NCI-H2171 treated with DMSO at 0.1 percent for 48 hours (cell line): ENCODE measurements around the gene SLC51B.
A peak's percentile ranks its signal among the peaks of the same experiment; 100 is the strongest.
"Not testable (repeated sequence)": the region's sequence is repeated elsewhere in the genome, so short reads cannot be mapped to it uniquely, and the experiment has no call there.

ENCODE experiments used
- DNase-seq: peaks from one replicate; lab custom pipeline; 2025; lab: John Stamatoyannopoulos, UW

SLC51B gene

GRCh38 chr15:65044724-65045481, at the start of gene SLC51B:
Gene SLC51B (plus strand): TSS chr15:65045387. CDS start chr15:65050005, 4,618 bp downstream.
- DNase-seq, result no peak

- no peak for DNase-seq
Observed at GRCh38 chr15:64997066-64997465, 48.1 kb upstream of the SLC51B start.

GRCh38 chr15:64997745-64998375, 47.3 kb upstream of the SLC51B start:
- DNase-seq, result no peak

- DNase-seq, result no peak
Observed at GRCh38 chr15:65004993-65005392, 40.2 kb upstream of the SLC51B start.

GRCh38 chr15:65006876-65007275, 38.3 kb upstream of the SLC51B start:
- no peak for DNase-seq

- no peak for DNase-seq
Observed at GRCh38 chr15:65008983-65009382, 36.2 kb upstream of the SLC51B start.

GRCh38 chr15:65011198-65011597, 34.0 kb upstream of the SLC51B start:
- not testable (repeated sequence) for DNase-seq

GRCh38 chr15:65020419-65020818, 24.8 kb upstream of the SLC51B start:
- DNase-seq, result no peak

GRCh38 chr15:65021488-65021887, 23.7 kb upstream of the SLC51B start:
- DNase-seq, result no peak

GRCh38 chr15:65026756-65027155, 18.4 kb upstream of the SLC51B start:
- DNase-seq, result no peak

- no peak for DNase-seq
Observed at GRCh38 chr15:65027593-65027992, 17.6 kb upstream of the SLC51B start.

GRCh38 chr15:65028338-65028737, 16.8 kb upstream of the SLC51B start:
- DNase-seq, result no peak

- DNase-seq, result peak; percentile 79
Observed at GRCh38 chr15:65028921-65029735, 16.1 kb upstream of the SLC51B start, which contains the start of gene MTFMT. Gene MTFMT (minus strand): TSS chr15:65029639. CDS start chr15:65029613, 26 bp downstream.

GRCh38 chr15:65029736-65030208, 15.4 kb upstream of the SLC51B start:
- DNase-seq, result no peak

GRCh38 chr15:65032801-65033537, 12.2 kb upstream of the SLC51B start:
- peak; percentile 22 for DNase-seq

- DNase-seq, result peak; percentile 66
Observed at GRCh38 chr15:65033659-65034269, 11.4 kb upstream of the SLC51B start.

GRCh38 chr15:65034719-65035118, 10.5 kb upstream of the SLC51B start:
- no peak for DNase-seq

- no peak for DNase-seq
Observed at GRCh38 chr15:65037309-65037708, 7.9 kb upstream of the SLC51B start.

- no peak for DNase-seq
Observed at GRCh38 chr15:65038428-65038827, 6.8 kb upstream of the SLC51B start.

- no peak for DNase-seq
Observed at GRCh38 chr15:65038836-65039235, 6.4 kb upstream of the SLC51B start.

GRCh38 chr15:65040461-65040860, 4.7 kb upstream of the SLC51B start:
- no peak for DNase-seq
